Frontal cortex (tissue), 4 donors: ENCODE measurements around the gene ENTPD5. TPM values are rescaled to one million over a fixed set of nuclear protein-coding genes. Genes with fewer than 3 reads are reported as not detected.
A peak's percentile ranks its signal among the peaks of the same experiment; 100 is the strongest.

Experiments used
- DNase-seq, 2 donors: peaks; one replicate each; pipeline ENCODE4 v3.0.0; 2012; ENCODE audit warnings: low spot score in 2 of 2
- FAIRE-seq: peaks from 2 replicates; lab custom pipeline; 2012; peaks lifted over from hg19 to GRCh38; lab: Jason Lieb, UNC
- total RNA-seq: library from RNA; depleted of rRNA; stranded (reverse); fragments of >200 nt; gene quantifications from one replicate; pipeline ENCODE4 v1.2.3, GENCODE V29; 2014
- donor health status: control.
- donor health status: control.
- donor health status: control.

Gene ENTPD5, protein sequence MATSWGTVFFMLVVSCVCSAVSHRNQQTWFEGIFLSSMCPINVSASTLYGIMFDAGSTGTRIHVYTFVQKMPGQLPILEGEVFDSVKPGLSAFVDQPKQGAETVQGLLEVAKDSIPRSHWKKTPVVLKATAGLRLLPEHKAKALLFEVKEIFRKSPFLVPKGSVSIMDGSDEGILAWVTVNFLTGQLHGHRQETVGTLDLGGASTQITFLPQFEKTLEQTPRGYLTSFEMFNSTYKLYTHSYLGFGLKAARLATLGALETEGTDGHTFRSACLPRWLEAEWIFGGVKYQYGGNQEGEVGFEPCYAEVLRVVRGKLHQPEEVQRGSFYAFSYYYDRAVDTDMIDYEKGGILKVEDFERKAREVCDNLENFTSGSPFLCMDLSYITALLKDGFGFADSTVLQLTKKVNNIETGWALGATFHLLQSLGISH
- total RNA-seq: 4.9 TPM

- FAIRE-seq: no peak
- DNase-seq: peak; percentile 97 to 98
Observed at GRCh38 chr14:74018586-74019407, at the start of gene ENTPD5, which contains the start of gene BBOF1. Gene ENTPD5 (minus strand): TSS chr14:74019288. CDS start chr14:73988102, 31,186 bp downstream. Gene BBOF1 (plus strand): TSS chr14:74019349. CDS start chr14:74019479, 130 bp downstream.

GRCh38 chr14:74065746-74066575 is 46.9 kb upstream of the ENTPD5 start:
- FAIRE-seq (no peak), DNase-seq (no peak)

DNA sequence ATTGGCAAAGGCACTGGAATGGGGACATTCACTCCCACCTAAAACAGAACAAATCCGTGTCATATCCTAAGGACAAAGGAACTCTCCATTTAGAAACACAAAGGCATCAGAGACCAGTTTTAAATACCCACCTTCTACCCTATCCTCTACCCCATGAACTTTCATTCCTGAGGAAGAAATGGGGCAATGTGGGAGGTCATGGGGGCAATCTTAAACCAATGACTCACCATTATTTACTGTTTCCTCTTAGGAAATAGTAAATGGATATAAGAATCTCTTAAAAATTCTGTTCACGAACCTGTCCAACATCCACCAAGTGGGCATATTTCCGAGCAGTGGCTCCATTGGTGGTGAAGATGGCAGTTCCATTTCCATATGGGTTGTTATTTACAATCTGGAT is 45.8 kb upstream of the ENTPD5 start:
- FAIRE-seq: no peak
- DNase-seq: no peak

DNA sequence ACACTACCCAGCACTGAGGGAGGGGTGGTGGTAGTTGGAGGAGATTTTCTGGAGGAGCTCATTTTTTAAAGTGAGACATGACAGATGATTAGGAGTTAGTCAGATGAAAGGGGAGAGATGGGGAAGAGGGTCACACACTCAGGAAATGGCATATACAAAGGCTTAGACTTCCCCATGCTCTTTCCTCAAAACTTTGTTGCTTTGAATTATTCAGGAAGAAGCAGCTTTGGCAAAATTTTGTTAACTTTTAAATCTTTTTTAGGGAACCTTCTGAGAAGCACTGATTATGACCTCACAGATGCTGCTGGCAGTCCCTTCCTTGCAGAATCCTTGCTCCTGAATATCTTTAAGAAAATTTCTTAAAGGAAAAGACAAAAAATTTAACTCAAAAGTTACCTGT is 45.3 kb upstream of the ENTPD5 start:
- DNase-seq (no peak), FAIRE-seq (no peak)

DNA sequence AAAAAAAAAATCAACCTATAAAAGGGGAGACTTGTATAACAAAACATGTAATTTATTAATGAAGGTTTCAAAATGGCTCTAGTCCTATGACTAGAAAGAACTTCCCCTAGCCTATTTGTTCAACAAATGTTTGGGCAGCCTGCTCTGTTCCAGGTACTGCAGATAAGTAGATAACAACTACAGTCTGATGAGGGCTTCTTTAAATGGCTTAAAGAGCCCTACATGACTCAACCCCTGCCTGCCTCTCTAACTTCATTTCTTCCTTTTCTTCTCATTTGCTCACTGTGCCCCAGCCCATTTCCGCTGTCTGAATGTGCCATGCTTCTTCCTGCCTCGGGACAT is 43.7 kb upstream of the ENTPD5 start:
- FAIRE-seq: no peak
- no peak for DNase-seq

DNA sequence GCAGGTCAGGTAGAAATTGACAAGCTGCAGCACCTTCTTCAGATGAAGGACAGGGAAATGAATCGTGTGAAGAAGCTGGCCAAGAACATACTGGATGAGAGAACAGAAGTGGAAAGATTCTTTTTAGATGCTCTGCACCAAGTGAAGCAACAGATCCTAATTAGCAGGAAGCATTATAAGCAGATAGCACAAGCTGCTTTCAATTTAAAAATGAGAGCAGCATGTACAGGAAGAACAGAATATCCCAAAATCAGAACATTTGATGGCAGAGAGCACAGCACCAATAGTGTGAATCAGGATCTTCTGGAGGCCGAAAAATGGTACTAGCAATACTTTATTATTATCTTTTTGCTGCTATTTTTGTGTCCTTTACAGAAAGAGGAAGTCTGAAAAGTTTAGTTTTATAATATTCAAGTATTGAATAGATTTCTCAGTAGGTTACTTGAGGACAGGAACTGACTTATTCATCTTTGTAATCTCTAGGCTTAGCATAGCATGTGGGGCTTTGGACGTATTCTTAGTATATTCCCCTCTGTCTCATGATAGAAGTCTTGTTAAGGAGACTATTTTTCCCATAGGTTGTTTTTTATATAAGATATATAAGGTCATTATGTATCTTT is 30.9 kb upstream of the ENTPD5 start:
- DNase-seq: no peak
- no peak for FAIRE-seq

GRCh38 chr14:74048281-74048680 is 29.2 kb upstream of the ENTPD5 start:
- FAIRE-seq: no peak

DNA sequence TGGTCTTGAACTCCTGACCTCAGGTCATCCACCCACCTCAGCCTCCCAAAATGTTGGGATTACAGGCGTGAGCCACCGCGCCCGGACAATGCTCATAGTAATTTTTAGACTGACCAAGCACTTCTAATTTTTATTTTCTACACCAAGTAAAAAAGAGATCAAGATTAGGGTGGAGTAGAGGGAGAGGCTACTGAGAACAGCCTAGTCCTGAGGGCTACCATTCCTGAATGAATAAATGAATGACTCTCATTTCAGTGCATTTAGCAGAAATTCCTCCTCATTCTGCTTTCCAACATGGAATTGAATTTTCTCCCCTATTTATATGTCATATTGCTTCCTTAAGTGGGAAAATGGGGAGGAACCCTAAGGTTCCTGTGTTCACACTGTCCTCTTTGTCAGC is 26.4 kb upstream of the ENTPD5 start:
- FAIRE-seq (no peak), DNase-seq (no peak)

More at GRCh38 chr14:74048281-74048680, 29.2 kb upstream of the ENTPD5 start:
- no peak for DNase-seq

DNA sequence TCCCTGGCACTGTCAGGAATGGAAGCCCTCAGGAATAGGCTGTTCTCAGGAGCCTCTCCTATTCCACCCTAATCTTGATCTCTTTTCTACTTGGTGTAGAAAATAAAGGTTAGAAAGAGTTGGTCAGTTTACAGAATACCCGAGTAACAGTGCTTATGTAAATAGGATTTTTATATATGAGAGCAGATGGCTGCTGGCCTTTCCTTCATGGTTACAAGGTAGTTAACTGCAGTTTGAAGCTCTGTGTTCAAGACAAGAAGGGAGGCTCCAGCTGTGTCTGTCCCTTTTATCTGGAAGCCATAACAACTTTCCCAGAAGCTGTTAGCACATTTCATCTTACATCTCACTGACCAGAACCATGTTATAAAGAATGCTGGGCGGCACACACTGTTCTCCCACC is 23.2 kb upstream of the ENTPD5 start:
- DNase-seq (no peak), FAIRE-seq (no peak)

GRCh38 chr14:74038020-74038859 is 19.2 kb upstream of the ENTPD5 start:
- DNase-seq (peak in 1 of 2 donors; percentile 37), FAIRE-seq (peak; percentile 64)

GRCh38 chr14:74035556-74035955 is 16.5 kb upstream of the ENTPD5 start:
- DNase-seq (no peak), FAIRE-seq (no peak)

DNA sequence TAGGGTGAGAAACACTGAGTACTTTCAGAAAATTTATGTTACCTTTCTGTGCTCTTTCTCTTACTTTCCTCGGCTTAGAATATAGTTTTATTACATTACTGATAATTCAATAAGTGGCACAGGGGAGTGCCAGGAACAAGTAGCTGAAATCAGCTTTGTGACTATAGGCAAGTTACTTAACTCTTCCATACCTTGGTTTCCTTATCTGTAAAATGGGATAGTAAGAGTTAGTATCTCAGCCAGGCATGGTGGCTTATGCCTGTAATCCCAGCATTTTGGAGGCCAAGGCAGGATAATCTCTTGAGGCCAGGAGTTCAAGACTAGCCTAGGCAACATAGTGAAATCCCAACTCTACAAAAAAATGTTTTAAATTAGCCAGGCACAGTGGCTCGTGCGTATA is 15.5 kb upstream of the ENTPD5 start:
- FAIRE-seq (no peak), DNase-seq (no peak)

DNA sequence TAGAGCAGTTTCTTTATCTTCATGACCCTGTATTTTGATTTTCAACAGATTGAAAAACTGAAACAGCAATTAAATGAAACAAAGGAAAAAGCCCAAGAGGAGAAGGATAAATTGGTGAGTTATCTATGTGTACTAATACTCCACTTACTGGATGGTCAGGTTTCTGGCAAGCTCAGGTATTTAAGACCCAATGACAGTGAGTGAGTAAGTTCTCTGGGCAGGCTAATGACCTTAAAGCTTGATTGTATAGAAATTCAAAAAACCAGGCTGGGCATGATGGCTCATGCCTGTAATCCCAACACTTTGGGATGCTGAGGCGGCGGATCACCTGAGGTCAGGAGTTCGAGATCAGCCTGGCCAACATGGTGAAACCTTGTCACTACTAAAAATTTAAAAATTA is 10.0 kb upstream of the ENTPD5 start:
- no peak for FAIRE-seq
- no peak for DNase-seq

DNA sequence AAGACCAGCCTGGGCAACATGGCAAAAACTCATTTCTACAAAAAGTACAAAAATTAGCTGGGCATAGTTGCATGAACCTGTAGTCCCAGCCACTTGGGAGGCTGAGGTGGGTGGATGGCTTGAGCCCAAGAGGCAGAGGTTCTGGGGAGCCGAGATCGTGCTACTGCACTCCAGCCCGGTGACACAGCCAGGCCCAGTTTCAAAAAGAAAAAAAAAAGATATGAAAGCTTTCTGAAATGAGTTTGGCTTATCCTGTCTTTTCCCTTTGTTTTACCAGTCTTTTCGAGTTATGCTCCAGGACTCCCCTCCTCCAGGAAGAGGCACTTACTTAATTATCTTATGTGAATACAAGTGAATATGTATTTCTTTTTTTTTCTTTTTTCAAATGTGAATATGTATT is 3.3 kb upstream of the ENTPD5 start:
- no peak for FAIRE-seq
- DNase-seq: no peak

GRCh38 chr14:74019408-74020137 is 485 bp upstream of the ENTPD5 start:
- FAIRE-seq: no peak
- DNase-seq: peak in 1 of 2 donors; percentile 21

GRCh38 chr14:74018174-74018585 is 908 bp downstream of the ENTPD5 start:
- FAIRE-seq (no peak), DNase-seq (peak in 1 of 2 donors; percentile 42)

DNA sequence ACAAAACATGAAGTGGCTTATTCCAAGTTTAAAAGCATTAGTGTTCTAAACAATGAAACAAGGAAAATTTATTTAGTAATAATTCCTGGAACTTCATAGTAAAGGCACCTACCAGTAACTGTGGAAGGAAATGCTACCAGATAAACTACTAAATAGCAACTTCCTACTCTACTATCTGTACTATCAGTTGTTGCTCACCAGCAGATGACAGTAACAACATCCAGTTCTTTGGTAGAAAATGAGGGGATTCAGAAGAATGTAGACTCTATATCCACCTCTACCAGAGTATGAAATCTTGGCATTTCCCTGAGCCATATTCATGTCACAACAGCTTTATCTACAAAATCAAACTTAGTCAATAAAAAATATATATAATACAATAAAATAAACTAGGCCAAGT is 3.1 kb downstream of the ENTPD5 start:
- no peak for DNase-seq
- FAIRE-seq: no peak

DNA sequence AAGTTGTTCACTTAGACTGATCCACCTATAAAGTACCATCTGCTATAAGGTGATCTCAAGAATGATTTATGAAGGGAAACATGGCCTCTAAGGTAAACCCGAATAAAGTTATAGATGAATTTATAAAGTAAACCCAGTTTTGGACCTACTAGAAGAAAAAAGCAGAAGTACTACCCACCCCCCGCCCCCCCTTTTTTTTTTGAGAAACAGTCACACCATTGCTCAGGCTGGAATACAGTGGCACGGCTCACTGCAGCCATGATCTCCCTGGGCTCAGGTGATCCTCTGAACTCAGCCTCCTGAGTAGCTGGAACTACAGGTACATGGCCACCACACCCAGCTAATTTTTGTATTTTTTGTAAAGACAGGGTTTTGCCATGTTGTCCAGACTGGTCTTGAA is 3.9 kb downstream of the ENTPD5 start:
- DNase-seq: no peak
- FAIRE-seq: no peak
